DMS153 treated with DMSO at 0.1 percent for 48 hours (cell line): ENCODE measurements around the gene ADAMTS5.

Experiments
- DNase-seq: peaks from one replicate; lab custom pipeline; 2025; ENCODE audit not compliant: unreplicated experiment; lab: John Stamatoyannopoulos, UW

The ADAMTS5 gene

DNA sequence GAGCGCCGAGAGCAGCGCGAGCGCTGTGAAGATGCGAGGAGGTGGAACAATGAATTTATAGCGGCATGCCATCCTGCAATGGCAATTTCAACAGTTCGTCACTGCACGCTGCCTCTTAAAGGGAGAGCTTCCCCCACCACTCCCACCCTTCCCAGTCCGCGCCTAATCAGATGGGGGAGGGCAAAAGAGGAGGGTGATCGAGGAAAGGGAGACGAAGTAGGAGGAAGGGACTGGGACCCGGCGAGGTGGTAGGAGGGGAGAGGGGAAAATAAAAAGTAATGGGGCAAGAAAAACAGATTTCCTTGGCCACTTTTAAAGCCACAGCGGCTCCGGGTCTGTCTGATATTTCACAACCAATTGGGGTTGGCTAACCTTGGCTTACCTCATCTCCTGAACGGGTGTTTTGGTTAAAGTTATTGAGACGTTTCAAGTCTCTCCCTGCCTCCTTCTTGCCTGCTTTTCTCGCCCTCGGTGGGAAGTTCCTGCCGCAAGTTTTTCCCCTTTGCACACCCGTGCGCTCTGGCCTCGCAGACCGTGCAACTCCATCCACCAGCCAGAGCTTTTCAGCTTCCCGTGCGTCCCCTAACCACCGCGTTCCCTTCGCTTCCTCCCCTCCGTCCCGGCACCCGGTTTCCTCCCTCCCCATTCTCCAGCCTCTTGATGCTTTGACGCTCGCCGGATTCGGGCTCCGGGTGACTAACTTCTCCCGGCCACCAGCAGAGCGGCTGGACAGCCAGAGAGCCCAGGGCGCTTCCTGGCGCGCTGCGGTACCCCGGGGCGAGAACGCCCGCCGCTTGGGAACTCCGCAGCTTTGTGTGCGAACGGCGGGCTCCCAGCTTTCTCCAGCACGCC is at the start of gene ADAMTS5:
ADAMTS5 (minus strand) TSS at position 27 of the 852 bp plus-strand sequence. CDS start 697 bp downstream, outside the sequence.
- no peak for DNase-seq

DNA sequence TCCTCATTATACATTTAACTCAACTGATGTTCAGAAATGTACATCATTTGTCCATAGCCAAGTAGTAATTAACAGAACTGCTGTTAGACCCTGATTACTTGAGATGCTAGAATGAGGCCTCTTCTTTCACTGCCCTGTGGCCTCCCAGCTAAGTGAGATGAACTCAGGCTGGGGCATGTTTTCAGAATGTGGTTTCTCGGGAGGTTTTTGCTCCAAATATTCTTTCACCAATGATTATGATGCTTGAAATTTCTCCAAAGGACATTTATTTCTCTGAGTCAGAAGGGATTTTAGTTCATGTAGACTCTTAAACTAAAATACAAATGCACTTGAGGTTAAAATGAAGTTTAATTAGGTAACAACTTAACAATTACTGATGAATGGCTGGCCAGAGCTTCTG is 34.6 kb upstream of the ADAMTS5 start:
- DNase-seq: no peak

DNA sequence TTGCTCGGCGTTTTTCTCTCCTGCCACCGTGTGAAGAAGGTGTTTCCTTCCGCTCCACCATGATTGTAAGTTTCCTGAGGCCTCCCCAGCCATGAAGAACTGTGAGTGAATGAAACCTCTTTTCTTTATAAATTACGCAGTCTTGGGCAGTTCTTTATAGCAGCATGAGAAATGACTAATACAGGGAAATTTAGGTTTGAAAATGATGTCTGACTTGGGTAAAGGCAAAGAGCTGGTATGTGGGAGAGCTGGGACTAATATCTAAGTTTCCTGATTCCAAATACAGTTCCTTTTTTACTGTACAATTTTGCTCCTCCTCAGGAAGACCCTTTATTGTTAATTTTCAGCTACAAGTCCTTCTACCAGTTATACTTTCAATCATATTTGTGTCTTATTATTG is 16.7 kb upstream of the ADAMTS5 start:
- no peak for DNase-seq

DNA sequence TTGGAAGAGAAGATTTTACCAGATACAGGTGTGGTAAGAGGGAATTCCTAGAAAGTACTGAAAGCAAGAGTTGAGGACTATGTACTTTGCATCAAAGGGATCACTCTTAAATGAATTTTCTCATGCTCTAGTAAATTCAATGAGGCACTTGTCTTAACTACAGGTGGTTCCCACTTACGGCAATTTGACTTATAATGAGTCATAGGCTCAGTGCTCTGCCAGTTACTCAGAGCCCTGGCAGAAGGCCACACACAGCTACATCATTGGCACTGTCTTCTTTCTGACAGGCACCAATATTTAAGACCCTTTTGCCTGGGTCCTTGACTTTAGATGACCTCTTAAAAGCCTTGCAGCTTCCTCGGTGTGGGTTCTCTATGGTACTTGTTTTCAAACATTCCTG is 15.9 kb upstream of the ADAMTS5 start:
- DNase-seq: no peak

DNA sequence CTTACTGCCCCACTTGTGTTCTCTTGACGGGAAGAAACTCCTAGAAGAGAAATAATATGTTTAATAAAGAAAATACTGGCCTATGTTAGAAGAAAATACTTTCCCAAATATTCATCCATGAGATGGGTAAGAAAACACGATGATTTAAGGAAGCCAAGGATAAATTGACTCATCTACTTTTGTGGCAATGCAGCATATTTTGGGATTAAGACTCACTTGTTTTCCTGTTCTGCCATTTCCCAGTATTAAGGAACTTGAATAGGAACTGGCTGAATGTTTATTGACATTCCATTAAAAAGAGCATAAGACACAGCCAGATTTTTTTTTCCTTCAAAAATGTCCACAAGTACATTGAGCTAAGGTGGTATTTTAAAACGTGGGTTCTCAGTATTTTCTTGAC is 10.9 kb upstream of the ADAMTS5 start:
- DNase-seq: no peak

DNA sequence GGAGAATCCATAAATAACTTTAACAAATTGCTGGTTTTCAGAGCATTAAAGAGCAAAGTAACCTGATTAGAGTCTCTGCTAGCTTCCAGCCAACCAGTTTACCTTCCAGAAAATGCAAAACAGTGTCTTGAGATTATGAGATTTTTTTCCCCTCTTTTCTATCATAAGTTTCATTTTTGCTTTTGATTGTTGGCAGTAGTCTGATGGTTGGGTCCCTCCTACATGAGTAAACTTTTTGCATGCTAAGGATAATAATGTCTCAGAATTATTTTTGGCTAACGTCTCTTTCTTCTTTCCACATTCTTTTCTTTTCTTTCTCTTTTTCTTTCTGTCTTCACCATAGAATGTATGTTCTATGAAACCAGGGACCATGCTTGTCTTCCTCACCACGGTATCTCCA is 6.3 kb upstream of the ADAMTS5 start:
- no peak for DNase-seq

DNA sequence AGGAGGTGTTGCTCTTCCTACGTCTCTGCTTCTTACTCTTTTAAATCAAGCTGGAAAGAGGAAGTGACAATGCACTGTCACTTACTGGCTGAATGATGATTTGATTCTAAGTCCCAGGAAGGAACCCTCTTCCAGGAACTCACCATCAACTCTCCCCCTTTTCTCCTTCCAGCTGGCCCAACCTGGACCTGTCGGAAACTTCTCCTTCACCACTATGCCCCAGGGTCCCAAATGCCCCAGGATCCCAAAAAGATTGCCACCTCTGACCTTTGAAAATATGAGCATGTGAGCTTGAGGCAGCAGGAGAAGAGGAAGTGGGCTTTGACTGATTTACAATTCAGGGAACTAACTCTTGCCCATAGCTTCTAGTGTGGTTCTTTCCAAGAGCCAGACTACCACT is 5.3 kb upstream of the ADAMTS5 start:
- no peak for DNase-seq

DNA sequence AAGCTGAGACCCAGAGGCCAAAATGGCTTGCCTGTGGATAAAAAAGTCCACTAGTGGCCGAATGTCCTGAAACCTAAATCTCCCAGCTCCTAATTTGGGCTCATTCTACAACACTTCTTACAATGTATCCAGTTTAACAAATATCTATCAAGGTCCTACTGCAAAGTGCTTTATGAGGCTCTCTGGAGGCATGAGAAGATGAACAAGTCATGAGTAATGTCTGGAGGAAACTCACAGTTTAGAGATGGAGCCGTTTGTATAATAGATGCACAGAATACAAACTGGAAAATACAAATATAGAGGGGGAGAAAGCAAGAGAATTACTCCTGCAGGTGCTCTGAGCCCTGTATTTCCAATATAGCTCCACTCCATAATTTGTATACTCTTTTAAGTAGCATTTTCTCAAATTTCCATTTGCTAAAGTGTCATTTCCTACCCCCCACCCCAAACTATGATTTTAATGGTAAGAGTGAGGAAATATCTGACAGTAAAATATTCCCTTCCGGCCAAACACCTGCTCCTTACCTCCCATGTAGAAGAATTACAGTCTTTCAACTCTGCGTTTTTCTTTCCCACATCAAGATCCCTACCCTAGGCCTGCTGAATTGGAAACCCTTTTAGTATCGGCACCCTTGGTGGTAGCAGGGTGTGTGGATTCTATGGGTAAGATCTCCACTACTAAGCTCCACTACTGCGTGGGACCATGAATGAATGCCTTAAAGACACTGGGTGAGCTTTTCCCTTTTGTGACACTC is 3.3 kb upstream of the ADAMTS5 start:
- no peak for DNase-seq

DNA sequence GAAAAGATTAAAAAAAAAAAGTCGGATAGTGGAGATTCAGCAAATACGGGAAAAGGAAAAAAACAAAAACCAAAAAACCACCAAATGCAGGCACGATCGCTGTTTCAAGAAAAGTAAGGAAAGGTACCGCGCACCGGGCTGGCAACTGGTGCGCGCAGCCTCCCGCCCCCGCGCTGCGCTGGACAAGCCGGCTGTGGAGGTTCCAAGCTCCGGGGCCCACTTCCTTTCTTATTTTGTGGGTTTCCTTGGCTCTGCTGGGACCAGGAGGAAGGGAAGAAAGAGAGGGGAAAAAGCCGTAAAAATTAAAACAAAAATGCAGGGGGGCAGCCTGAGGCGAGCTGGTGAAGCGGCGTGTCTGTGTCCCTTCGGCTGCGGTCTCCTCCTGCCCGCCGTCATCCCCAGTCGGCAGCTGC is 233 bp downstream of the ADAMTS5 start:
- DNase-seq: no peak

DNA sequence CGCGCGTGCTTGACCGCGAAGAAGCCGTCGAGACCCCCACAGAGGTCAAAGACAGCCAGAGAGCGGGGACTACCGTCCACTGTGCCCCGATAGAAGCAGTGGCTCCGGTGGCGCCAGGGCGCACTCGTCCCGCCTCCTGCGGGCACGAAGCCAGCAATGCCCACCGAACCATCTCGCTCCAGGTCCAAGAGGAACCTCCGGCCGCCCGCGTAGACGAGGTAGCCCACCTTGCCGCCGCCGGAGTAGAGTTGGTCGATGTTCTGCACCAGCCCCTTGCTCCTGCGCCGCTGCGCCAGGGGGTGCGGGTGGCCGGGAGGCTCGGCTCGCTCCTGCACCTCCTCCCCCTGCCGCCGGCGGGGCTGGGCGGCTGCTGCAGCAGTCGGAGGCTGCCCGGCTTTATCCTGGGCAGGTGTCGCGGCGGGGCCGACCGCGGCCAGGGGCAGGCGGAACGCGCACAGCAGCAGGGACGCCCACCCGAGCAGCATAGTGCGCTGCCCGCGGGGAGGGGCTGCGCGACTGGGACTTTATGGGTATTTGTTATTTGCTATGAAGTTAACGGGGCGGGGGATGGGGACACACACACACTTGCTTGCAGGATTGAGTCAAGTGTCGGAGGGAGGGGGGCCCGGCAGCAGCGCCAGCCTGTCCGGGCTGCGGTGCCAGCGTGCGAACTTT is 844 bp downstream of the ADAMTS5 start:
- DNase-seq: no peak

DNA sequence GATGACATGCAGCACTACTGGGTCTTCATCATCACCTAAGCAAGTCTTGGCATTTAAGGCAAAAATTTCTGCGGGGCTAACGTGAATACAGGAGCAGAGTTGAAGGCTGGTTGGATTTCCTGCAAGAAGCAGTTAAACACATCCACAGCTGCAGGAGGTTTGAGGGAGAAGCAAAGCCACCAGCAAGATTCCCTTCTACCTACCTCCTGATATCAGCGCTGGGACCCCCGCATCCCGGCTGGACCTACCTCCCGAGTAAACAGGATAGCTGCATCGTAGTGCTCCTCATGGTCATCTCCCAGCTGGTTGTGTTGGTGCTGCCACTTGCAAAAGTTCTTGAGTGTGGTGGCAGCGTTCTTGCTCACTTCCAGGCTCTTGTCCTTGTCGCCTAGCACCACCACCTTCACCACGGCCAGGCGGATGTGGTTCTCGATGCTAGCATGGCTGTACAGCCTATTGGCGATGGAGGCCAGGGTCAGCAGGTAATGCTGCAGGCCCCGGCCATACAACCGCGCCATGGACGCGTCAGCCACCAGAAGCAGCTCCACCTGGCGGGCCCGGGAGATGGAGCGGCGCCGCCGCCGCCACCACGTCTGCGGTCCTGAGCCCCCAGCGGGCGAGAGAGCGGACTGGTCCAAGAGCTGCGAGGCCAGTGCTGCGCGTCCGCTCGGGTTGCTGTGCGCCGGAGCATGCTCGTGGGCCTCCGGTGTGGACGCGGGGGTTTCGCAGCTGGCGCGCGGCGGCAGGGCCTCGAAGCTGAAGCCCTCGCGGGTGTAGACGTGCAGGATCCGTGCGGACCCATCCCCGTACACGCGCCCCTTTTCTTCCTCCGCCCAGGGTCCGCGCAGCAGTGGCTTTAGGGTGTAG is 1.6 kb downstream of the ADAMTS5 start:
- DNase-seq: no peak

DNA sequence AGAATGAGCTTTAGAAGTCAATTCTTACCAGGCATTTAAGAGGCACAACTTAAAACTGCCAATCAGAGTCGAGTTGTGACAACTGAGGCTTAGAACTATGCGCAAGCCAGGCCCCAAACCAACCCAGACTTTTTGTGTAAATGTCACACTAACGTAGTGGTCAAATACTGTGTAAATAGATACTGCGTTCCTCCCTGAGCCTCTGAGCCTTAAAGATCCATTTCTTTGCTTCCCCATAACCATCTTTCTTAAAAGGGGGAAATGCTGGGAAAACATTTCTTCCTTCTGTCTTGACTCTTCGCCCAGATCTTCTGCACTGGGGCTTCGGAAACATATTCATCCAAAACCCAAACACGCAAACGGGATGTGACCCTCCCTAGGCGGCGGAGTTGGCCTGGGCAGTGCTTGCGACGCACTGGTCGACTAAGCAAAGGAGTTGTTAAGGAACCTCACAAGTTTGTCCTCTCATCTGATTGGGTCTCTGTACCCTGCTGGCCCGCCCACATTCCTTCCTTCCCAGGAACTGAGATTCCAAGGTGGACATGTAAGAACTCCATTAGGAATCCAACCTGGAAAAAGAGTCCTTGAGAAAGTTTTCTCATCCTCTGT is 2.6 kb downstream of the ADAMTS5 start:
- DNase-seq: no peak

DNA sequence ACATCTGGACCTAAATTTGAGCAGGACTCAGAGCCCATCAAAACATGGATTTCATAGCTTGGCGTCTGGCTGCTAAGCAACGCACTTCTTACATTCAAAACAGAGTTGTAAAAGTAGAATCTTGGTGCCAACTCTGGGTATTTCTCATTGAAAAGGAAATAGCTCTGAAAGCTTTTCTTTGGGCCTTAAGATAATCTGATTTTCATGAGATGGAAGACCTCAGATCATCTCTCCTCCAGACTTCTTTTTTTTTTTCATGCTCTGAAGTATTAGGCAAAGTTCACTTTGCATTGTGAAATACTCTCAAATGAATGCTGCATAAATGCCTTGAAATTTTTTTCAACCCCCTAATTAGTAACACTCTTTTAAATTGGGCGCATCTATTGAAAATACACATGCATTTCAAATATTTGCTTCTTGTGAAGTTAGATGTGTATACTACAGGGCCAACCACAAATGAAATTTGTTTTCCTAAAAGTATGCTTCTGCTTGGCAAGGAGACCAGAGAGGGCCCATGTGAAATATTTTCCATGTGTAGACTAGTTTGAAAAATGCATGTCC is 4.2 kb downstream of the ADAMTS5 start:
- no peak for DNase-seq

DNA sequence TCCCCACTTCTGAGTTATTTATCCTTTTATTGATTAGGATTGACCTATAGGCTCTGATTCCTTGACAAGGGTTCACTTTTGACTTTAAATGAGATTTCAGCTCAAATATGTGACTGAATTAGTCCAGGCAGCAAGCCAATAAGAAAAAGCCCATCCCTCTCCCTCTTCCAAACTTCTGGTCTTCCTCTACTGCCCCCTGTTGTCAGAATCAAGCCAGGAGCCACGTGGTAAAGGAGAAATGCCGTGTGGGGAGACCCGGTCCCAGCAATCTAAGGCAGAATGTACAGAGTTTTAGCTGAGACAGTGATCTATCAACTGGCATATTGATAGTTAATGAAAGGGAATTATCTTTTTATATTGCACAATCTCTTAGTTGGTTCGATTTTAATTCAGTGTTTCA is 5.2 kb downstream of the ADAMTS5 start:
- DNase-seq: no peak

DNA sequence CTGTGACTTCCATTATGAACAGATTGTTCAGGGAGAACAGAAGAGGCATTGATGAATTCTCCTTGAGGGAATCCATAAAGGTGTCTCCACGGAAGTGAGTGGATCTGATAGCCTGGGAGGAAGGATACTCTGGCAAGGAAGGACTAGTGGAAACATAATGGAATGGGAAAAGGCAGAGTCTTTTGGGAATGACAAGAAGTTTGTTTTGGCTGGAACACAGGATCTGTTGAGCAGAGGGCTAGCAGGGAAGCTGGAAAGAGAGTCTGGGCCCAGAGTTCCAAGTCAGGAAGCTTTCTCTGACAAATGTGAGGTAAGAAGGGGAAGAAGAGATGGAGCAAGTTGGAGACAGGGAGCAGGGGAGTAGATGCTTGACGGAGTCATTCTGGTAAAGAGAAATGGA is 8.1 kb downstream of the ADAMTS5 start:
- no peak for DNase-seq

DNA sequence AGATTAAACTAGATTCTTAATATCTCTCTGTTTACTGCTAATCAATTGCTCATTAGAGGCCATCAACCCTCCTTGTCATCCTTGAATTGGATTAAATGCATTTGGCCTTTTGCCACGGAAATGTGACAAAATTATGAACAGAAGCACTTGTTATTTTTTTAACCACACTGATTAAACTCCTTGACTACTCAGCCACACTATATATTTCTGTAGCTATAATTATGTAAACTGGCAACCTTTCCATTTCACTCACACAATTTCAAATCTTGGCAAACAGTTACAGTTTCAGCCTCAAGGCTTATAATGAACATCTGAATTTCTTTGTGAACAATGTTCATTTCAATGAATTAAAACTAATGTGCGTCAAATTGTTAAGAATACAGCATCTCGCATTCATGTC is 10.1 kb downstream of the ADAMTS5 start:
- DNase-seq: no peak

DNA sequence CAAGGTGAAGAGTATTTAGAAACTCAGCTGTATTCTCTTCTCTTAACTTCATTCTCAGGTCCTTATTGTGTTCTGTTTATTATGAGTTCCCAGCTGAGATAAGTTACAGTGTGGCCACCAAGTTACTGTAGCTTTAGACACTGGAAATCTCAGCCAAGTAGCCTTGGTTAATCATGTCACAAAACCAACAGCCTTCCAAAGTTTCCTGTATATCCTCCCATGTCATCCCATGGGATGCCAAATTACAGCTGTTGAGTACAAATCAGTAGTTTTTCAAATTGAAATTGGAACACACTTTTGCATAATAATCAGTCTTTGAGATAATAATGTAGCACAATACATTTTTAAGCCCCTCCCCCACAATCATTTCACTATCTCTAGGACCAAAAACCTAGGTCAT is 10.7 kb downstream of the ADAMTS5 start:
- no peak for DNase-seq

DNA sequence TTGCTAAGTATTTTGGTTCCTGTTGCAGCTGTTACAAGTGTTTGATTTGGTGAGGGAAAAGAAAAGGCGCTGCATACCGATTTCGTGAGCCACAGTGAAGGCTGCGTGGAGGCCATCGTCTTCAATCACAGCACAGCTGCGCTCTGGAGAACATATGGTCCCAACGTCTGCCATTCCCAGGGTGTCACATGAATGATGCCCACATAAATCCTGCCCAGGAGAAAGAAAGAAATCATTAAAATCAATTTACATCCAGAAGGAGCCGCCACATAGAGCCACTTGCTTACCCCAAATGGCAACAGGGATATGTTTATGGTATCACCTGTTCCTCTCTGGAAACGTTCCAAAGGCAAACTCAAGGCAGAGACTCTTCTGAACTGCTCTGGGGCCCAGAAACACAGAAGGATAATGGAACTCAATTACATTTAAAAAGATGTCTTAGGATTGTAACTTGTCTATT is 12.2 kb downstream of the ADAMTS5 start:
- DNase-seq: no peak

DNA sequence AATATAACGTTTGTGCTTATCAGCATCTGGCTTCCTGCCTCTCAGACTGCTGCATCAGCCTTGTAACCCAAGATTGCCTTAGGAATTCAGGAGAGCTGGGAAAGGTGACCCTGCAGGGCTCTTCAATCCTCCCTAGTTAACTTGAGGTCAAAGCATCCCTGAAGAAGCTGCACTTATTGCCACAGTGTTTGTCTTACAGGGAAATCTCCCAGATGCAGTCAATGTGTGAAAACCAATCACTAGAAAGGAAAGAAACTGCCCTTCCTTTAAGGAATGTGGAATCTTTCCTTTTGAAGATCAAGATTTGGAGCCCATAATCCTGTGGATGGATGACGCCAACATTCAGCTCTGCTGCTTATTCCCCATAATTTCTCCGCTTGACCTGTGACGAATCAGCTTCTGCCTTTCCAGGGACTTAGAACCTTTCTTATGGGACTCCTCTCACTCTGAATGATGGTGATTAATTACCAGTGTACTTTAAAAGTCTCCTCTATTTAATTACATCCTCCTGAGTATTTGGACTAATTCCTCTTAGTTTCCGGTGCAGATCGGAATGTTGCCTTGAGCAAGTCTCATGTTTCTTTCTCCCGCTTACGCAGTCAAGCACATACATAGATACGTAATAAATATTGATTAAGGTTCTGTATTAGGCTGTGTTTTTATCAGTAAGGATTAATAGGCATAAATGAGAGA is 14.4 kb downstream of the ADAMTS5 start:
- DNase-seq: no peak
